ENCODE results near the gene C5orf46.
A peak's percentile ranks its signal among the peaks of the same experiment; 100 is the strongest.
"Not testable (repeated sequence)": the region's sequence is repeated elsewhere in the genome, so short reads cannot be mapped to it uniquely, and the experiment has no call there.

C5orf46 gene

DNA sequence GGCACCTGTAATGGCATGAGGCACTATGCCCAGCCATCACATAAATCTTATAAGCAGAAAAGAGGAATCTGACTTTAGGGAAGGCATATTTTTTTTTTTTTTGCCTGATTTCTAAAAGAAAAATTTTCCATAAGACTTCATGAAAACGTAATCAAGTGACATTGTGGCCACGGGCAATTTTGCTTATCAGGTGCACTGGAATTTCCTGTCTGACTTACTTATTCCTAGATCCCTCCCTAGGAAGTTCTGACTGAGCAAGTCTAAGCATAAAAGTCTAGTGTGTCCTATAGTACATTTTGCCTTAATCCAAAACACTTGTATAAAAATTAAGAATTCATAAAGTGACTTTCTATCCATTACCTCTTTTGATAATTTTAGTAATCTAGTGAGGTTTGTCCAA lies 12.5 kb downstream of the C5orf46 start:
- DNase-seq (ENCODE audit: low read depth) = no peak

DNA sequence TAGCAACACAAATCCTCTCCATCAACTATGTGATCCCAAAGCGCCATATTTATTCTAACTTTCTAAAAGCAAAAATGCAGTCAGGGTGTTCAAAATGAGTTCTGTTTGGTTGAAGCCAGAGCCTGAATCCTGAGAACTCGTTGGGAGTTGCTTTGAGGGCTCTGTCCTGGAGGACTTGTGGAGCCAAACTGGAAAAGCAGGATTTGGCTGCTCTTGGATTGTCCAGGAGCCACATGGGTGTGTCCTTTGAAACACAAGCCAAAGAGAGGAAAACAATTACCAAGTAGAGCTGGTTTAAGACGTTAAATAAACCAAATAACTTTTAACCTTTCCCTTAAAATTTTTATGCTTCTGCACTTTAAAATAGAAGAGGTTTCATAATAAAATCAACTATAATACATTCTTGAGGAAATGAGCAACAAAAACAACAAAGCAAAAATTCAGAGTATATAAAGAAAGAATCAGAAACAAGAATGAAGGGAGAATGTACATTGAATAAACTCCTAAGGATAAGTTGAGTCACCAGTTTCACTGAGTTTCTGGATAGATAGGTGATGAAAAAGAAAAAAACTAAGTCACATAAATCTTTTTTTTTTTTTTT lies 13.5 kb downstream of the C5orf46 start:
- no peak for DNase-seq (ENCODE audit: low read depth)

DNA sequence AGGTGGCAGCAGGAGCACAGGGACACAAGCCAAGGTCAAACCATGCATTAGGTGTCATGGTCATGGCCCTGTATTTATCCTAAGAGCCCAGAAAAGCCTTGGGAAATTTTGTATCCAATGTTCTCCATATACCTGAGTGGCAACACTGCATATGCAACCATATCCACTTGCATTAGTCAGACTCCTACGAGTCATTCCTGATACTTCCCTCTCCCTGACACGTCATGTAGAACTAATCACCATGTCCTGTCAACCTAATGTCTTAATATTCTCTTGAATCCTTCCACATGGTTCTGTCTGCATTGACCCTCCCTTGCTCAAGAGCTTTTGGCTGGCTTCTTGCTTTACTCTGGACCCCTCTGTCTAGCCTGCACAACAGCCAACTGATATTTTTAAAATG lies 18.4 kb downstream of the C5orf46 start:
- DNase-seq (ENCODE audit: low read depth) = peak; percentile 22

DNA sequence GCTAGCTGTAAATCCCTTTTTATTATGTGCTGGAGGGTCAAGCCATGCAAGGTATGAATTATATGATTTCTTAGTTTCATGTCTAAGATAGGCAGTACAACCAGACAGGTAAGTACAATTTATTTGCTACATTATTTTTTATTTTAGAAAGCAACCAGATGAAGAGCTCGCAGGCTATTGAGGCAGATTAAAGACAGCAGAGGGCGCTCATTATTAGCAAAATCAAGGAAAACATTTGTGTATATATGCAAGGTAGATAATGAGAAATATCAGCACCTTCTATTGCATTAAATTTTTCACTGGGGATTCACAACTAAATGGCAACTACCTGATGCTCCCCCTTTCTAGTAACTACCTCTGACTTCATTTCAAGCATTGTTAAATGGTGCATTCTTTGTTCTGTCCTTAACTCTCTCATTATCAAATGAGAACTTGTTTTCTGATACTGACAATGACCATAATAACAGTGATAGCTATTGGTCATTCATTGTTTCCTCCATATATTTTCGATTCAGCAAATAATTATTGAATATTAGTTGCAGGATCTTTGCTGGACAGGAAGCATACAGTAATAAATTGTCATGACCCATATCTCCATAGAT lies 19.2 kb downstream of the C5orf46 start:
- DNase-seq (ENCODE audit: low read depth) = peak; percentile 22

DNA sequence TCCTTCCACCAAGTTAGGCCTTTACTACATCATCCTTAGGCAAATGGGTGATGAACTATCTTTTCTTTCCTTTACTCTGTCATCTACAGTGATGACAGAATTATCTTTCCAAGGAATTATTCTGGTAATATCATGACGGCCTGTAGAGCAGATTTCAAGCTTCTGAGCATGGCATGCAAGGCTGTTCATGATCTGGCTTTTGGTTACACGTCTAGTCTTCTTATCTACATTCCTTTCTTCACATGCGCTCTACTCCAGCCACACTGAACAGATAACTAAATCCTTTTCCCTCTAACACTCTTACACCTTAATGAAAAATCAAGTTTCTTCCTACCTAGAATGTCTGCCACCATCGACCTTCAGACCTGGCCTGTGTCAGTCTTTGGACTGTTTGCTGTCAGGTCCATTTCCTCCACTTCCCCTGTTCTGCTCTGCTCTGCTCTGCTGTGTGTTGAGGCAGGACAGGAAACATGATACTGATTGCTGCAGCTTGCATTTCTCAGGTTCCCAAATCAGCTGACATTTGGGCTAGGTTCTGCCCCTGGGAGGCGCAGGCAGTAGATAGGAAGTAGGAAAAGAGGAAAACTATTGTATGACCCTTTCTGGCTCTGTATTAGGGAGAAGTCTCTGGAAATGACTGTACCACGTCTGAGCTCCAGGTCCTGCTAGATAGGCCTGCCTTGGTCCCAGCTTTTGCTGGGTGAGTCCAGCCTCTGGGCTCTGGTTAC lies 23.6 kb downstream of the C5orf46 start:
- DNase-seq (ENCODE audit: low read depth) = no peak

DNA sequence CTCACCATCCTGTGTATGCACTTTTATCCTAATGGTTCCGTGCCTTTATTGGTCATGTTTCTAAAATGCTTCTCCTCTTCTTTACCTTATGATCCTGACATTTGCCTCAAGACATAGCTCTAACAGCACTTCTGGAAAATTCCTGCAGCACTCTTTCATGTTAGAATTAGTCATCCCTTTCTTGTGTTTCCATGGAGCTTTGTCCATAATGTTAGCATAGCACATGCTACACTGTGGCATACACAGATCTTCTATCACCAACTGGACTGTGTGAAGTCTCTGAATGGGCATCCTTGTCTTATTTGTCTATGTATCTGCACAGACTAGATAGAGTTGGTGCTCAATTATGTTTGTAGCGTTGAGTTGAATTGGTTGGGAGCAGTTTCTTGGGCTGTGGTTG lies 25.9 kb downstream of the C5orf46 start:
- DNase-seq (ENCODE audit: low read depth) = no peak

DNA sequence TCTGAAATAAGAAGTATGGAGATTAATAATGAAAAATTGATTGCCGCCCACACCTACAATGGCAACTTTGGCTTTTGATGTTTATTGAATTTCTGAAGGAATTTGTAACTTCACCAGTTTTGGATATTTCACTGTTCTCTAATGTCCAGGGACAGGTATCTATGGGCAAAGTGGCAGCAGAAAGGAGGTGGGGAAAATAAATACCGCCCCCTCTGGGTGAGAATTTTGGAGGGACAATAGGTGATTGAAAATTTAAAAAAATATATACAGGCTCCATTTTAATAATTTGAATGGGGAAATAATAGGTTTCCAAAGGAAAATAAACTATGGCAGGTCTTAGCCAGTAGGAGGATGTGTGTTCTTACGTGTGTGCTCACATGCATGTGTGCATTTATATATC lies 26.6 kb downstream of the C5orf46 start:
- no peak for DNase-seq (ENCODE audit: low read depth)

DNA sequence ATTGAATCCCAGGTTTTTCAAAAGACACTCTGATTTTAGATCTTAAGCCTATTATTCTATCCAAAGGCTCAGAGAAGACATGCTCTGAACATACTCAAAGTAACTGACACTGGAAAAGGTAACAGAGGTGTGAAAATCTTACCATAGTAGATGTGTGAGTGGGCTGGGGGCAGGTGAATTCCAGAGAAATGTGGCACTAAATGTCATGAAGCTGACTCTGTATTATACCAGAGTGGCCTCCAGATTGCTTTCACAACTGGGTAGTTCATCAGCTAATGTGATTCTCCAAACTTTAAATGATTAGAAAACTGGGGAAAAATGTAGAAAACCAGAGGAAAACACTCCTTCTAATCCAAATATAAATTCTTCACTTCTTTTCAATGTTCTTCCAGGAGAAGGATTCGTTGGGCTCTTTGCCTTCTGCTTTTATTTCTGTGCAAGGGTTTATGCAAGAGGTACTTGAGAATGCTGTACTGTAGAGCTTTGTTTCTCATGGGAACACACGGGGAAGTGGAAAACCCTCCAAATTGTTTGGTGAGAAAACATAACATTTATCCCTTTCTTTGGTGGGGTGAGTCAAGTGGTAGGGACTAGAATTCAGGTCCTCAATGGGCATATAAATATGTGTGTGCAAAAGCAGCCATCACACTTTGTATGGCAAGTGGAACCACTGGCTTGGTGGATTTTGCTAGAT lies 28.1 kb downstream of the C5orf46 start, which contains the start of gene SCGB3A2:
TSS of gene SCGB3A2 (plus strand) at position 646 of the 694 bp plus-strand sequence. CDS start 93 bp downstream, outside the sequence.
- no peak for DNase-seq (ENCODE audit: low read depth)

DNA sequence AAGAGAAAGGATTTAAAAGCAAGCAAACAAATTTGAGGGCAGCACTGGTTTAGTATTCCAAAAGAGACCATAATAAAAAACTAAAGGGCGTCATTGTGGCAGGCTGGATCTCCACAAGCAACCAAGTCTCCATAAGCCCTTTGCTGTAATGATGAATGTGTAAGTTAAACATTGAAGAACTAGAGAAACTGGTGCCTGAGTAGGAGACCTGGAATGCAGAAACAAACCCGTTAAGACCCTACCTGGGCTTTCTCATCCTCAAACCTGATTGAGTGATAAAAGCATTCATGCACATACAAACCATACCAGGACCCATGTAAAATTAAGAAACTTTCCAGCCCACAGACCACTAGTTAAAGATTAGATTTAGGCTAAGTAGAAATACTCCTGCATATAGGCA lies 29.7 kb downstream of the C5orf46 start:
- no peak for DNase-seq (ENCODE audit: low read depth)

DNA sequence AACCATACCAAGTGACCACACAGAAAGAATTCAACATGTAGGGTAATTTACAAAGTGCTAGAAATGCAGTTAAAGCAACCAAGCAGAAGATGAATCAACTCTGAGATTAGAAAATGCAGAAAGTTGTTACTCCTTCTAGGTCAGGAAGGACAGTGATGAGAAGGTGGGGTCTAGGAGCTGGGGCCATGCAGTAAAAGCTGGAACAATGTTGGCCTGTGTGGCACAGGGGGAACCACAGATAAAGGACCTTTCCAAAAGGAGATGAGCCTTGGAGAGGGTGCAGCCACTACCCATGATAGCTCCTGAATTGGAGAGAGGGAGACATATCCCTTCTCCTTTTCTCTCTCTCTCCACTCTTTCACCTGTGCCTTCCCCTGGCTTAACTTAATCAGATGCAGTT lies 30.2 kb downstream of the C5orf46 start:
- DNase-seq (ENCODE audit: low read depth) = no peak

DNA sequence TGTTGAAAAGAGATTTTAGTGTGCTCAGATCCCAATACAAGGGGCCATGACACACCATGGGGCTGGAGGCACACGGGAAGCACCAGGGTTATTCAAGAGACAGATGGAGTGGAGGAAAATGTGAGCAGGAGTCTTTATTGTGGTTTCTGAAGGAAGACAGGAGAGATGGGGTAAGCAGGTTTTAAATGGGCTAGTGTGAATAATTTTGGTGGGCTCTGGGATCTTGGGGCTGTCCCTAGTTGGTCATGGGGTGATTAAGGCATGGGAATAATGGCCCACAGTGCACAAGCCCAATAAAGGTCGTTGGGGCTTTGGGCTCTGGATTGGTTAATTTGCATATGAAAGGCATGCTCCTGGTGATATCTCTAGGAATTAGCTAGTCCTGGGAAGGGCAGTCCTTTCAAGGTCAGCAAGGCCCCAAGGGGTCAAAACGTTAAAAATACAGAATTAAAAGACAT lies 31.4 kb downstream of the C5orf46 start:
- DNase-seq (ENCODE audit: low read depth) = no peak

DNA sequence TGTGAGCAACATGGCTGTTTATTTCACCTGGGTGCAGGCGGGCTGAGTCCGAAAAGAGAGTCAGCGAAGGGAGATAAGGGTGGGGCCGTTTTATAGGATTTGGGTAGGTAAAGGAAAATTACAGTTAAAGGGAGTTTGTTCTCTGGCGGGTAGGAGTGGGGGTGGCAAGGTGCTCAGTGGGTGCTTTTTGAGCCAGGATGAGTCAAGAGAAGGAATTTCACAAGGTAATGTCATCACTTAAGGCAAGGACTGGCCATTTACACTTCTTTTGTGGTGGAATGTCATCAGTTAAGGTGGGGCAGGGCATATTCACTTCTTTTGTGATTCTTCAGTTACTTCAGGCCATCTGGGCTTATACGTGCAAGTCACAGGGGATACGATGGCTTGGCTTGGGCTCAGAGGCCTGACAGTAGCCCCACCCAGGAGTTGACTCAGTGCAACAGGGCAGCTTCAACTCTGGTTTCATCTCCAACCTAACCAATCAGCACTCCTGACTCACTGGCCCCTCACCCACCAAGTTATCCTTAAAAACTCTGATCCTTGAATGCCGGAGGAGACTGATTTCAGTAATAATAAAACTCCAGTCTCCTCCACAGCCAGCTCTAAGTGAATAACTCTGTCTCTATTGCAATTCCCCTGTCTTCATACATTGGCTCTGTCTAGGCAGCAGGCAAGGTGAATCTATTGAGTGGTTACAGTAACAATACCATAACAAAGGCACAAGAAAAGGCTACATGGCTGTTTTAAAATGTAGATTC lies 32.0 kb downstream of the C5orf46 start:
- not testable (repeated sequence) for DNase-seq (ENCODE audit: low read depth)

DNA sequence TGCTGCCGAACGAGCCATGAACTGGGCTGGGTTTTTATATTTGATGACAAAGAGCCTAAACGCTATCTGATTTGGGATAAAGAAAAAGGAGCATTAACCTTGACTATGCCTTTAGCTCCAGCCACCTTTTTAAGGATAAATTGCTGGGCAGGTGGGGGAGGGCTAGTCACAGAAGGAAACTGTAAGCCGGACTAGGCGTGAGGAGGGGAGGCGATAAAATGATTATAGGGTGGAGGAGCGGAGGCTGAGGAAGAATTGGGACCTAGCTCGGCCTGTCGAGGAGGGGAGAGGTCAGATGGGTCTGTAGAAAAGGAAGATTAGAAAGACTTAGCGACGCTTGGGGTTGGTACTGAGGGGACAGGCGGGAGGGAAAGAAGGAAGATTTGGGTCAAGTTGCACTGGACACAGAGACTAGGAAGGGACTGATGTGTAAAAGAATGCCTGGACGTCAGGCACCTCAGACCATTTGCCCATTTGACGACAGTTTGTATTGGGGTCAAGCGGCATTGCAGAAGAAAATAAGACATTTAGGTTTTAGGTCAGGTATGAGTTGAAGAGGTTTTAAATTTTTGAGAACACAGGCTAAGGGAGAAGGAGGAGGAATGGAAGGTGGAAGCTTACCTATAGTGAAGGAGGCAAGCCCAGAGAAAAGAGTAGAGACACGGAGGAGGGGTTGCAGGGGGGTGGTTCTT lies 33.4 kb downstream of the C5orf46 start:
- DNase-seq (ENCODE audit: low read depth) = not testable (repeated sequence)

DNA sequence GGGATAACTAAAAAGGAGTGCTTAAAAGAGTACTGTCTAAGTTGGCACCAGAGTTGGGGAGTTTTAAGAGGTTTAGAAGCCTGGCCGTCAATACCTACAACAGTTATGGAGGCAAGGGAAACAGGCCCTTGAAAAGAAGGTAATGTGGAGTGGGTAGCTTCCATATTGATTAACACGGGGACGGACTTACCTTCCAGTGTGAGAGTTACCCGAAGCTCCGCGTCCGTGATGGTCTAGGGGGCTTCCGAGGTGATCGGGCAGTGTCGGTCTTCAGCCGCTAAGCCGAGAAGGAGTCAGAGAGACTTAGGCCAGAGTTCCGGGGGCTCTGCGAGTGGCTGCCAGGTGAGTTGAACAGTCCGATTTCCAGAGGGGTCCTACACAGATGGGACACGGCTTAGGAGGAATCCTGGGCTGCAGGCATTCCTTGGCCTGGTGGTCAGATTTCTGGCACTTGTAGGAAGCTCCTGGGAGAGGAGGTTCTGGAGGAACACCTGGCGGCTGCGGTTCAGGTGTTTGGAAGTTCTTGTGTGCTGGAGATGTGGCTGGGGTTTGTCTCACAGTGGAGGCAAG lies 34.3 kb downstream of the C5orf46 start:
- not testable (repeated sequence) for DNase-seq (ENCODE audit: low read depth)

DNA sequence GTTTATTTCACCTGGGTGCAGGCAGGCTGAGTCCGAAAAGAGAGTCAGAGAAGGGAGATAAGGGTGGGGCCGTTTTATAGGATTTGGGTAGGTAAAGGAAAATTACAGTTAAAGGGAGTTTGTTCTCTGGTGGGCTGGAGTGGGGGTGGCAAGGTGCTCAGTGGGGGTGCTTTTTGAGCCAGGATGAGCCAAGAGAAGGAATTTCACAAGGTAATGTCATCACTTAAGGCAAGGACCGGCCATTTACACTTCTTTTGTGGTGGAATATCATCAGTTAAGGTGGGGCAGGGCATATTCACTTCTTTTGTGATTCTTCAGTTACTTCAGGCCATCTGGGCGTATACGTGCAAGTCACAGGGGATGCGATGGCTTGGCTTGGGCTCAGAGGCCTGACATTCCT lies 36.4 kb downstream of the C5orf46 start:
- not testable (repeated sequence) for DNase-seq (ENCODE audit: low read depth)

DNA sequence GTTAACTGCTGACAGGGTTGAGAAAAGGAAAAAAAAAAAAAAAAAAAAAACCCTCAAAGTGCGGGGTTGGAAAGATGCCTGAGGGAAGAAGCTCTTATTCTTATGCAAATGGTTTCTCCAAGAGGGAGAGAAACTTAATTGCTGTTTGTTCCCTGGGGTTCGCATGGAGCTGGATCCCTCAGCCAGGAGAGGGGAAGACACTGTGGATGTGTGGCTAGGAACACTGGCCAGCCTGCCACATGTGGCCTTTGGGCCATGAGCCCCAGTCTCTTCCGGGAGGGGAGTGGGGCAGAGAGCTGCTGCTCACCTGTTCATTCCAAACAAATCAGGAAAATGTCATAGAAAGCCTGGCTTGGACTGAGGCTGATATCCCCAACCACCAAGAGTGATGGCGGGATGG lies 37.2 kb downstream of the C5orf46 start:
- no peak for DNase-seq (ENCODE audit: low read depth)

DNA sequence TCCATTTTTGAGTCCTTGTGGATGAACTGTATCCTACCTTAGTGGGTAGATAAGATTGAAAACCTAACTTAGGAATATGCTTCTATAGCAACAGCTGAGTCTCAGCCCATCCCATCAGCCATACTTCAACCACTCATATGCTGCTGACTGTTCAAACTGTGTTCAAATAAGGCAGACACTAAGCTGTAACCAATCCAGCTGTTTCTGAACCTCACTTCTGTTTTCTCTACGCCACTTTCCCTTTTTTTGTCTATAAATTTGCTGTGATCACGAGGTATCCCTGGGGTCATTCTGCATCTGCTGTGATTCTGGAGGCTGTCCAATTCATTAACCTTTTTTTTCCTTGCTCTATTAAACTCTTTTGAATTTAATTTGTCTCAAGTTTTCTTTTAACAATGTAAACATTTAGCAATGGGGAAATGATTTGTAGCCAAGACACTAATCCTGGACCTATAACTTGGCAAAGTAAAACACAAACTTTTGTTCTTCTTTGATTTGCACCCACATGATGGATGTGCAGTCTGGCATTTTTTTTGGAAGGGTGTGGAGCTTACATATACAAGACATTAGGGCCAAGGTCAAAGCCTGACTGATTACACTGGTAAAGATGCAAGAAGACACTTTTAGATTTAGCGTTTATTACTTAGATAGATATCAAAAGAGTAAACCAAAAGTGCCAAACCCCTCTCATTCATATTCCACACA lies 42.7 kb downstream of the C5orf46 start:
- no peak for DNase-seq (ENCODE audit: low read depth)

DNA sequence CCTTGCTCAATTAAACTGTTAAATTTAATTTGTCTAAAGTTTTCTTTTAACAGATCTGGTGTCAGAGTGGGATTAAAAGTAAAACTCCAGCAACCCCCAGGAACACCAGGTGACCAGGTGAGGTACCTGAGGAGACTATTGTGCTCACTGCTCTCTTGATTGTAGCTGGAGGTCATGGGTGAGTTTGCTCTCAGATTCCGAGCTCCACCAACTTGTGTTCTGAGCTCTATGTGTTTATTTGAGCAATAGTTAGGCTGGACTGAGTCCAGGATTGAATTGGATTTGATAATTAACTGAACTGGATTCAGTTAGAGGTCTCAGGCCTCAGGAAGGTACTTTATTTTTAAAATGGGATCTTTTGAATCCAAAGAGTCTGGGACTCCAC lies 45.7 kb downstream of the C5orf46 start:
- no peak for DNase-seq (ENCODE audit: low read depth)

DNA sequence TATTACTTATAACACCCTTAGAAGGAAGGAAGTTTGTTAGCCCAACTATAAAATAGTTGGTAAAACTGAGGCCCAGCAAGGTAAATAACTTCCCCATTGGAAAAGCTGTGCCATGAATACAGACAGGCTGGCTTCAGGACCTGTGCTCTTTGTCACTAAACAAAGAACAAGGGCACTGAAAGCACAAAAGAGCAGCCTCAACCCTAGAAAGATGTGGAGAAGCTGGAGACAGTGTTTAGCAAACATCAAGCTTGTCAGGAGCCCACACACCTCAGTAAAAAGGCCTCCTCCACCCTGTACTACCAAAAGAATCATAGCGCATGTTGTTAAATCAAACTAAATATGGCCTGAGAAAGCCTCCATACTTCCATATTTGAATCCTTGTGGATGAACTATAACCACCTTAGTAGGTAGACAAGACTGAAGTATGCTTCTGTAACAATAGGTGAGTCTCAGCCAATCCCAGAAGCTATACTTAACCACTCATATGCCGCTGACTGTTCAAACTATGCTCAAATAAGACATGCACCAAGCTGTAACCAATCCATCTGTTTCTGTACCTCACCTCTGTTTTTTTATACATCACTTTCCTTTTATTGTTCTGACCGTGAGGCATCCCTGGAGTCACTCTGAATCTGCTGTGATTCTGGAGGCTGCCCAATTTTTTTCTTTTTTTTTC lies 46.2 kb downstream of the C5orf46 start:
- no peak for DNase-seq (ENCODE audit: low read depth)

DNA sequence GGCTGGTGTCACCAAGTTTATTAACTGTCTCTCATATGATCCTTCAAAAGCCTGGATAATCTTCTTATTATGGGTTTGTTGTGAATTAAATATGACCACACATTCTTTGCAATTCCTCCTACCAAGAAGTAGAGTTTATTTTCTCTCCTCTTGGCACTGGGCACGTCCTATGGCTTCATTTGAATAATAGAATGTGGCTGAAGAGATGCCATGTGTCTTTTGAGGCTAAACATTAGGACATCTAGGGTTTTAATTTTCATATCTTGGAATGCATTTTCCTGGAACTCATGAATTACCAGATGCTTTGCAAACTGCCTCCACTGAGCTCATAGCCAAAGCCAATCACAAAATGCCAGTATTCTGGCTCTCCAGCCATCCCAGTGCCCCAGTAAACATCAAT lies 47.8 kb downstream of the C5orf46 start:
- no peak for DNase-seq (ENCODE audit: low read depth)
